Measurements from ENCODE around the gene DTD2. TPM values are rescaled to one million over a fixed set of nuclear protein-coding genes. Genes with fewer than 3 reads are reported as not detected.

DTD2 gene
- total RNA-seq, 2 donors from 2014 or later, result 28.9 to 56.5 TPM

DNA sequence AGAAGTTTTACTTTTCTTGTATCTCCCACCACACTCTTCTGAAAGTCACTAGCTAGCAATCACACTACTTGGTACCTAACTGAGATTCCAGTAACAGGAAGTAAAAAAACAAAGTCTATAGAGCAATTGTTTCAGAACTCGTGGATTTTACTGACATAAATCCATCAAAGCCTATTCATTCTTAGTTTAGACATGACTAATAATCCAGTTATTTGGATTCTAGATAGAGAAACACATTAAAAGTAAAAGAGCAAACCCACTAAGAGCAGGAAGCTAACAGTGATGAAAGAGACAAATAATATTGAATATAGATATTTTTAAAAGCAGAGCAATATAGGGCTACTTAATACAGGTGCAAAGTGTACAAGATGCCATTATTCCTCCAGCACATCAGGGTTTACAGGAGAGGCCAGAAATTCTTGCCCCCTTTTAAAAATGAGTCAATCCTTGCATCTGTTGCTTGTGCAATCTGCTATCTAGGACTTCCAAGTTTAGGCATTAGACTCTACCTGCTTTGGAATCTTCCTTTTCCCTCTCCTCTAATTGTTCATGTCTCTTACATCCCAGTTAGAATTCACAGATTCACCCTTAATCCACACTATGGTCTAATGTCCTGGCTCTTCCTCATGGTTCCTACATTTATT lies 43.0 kb downstream of the DTD2 start:
- Histone ChIP-seq H3K4me1 (ENCODE audit: control insufficient read depth in 1 of 2, low read depth in 2 of 2) (peaks cover 37 to 58% of the 10 kb centered on the region in 2 donors), H3K27me3 (replicated peaks; ENCODE audit: insufficient read depth) (no peaks in the 10 kb centered on the region), H3K36me3 (no peaks in the 10 kb centered on the region), H3K4me3 (no peak overlapping the region), H3K27ac (no peak overlapping the region), H3K9me3 (no peaks in the 10 kb centered on the region)
- TF ChIP-seq CTCF (IDR thresholded peaks at IDR 0.05), result no peak
- ATAC-seq (ENCODE audit: insufficient number of reproducible peaks, low FRiP score, low read depth), result no peak
- no peak for DNase-seq (ENCODE audit: low spot score)

DNA sequence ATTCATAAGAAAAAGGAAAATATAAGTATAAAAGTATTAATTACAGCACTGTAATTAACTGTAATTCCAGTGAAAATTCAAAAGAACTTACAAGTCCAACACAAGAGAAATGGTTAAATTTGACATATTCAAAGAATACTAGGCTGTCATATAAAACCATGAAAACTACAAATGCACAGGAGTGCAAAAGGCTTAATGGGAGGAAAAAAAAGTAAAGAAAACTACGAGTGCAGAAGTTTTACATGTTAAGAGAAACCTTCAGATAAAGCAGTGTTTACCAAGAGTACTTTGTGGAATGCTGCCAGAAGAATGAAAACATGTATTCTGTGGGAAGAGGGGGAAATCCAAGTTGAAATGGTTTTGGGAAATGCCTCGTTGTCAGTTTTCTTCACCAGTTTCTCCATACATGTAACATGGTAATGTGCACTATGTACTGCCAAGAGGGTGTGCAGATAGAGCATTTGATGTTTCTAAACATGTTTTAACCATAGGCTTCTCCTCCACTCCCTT lies 46.0 kb downstream of the DTD2 start:
- Histone ChIP-seq H3K9me3 (no peaks in the 10 kb centered on the region), H3K4me1 (ENCODE audit: control insufficient read depth in 1 of 2, low read depth in 2 of 2) (peaks cover 28 to 43% of the 10 kb centered on the region in 2 donors), H3K4me3 (no peak overlapping the region), H3K27me3 (replicated peaks; ENCODE audit: insufficient read depth) (no peaks in the 10 kb centered on the region), H3K36me3 (no peaks in the 10 kb centered on the region), H3K27ac (no peak overlapping the region)
- no peak for ATAC-seq (ENCODE audit: insufficient number of reproducible peaks, low FRiP score, low read depth)
- TF ChIP-seq CTCF (IDR thresholded peaks at IDR 0.05), result no peak
- DNase-seq (ENCODE audit: low spot score), result no peak

DNA sequence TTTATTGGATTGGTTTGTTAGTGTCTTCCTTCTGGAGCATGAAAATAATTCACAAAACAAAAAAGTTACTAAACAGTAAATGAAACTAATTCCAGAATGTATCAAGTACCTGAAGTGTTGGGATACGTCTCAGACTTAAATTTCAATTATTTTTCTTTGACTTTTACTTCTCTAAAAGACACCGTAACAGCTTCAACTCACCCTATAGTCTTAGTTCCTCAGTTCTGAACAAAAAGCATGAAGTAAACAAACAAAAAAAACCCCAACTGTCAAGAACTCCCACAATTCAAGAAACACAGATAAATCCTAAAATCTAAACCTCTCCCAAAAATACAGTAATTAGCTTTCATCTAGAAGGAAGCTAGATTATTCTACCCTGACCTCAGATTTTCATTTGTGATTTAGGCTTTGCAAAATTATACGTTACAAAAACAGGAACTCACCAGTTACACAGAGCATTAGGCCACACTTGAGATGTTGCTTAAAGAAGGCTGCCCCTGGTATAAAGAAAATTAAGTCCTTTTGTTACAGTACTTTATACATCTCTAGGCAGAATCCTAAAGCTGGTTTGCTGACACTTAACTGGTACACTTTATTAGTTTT lies 47.2 kb downstream of the DTD2 start:
- Histone ChIP-seq H3K36me3 (no peaks in the 10 kb centered on the region), H3K27me3 (replicated peaks; ENCODE audit: insufficient read depth) (no peaks in the 10 kb centered on the region), H3K9me3 (no peaks in the 10 kb centered on the region), H3K27ac (no peak overlapping the region), H3K4me3 (no peak overlapping the region), H3K4me1 (ENCODE audit: control insufficient read depth in 1 of 2, low read depth in 2 of 2) (peaks cover 24 to 32% of the 10 kb centered on the region in 2 donors)
- DNase-seq (ENCODE audit: low spot score) (no peak), ATAC-seq (ENCODE audit: insufficient number of reproducible peaks, low FRiP score, low read depth) (no peak)
- no peak for TF ChIP-seq CTCF (IDR thresholded peaks at IDR 0.05)

- ATAC-seq (ENCODE audit: insufficient number of reproducible peaks, low FRiP score, low read depth), result no peak
- no peak overlapping the region for H3K27ac ChIP-seq
- no peak for DNase-seq (ENCODE audit: low spot score)
- no peaks in the 10 kb centered on the region for H3K9me3 ChIP-seq
- H3K36me3 ChIP-seq, result no peaks in the 10 kb centered on the region
- H3K4me3 ChIP-seq, result no peak overlapping the region
- H3K27me3 ChIP-seq (replicated peaks; ENCODE audit: insufficient read depth), result no peaks in the 10 kb centered on the region
- TF ChIP-seq CTCF (IDR thresholded peaks at IDR 0.05), result no peak
- peaks cover 12 to 18% of the 10 kb centered on the region in 2 donors for H3K4me1 ChIP-seq (ENCODE audit: control insufficient read depth in 1 of 2, low read depth in 2 of 2)
Observed at GRCh38 chr14:31408421-31408820, 48.9 kb downstream of the DTD2 start.

- TF ChIP-seq CTCF (IDR thresholded peaks at IDR 0.05), result no peak
- Histone ChIP-seq H3K4me1 (ENCODE audit: control insufficient read depth in 1 of 2, low read depth in 2 of 2) (peaks cover under 1 to 8% of the 10 kb centered on the region in 2 donors), H3K36me3 (no peaks in the 10 kb centered on the region), H3K9me3 (no peaks in the 10 kb centered on the region), H3K4me3 (no peak overlapping the region), H3K27me3 (replicated peaks; ENCODE audit: insufficient read depth) (no peaks in the 10 kb centered on the region), H3K27ac (no peak overlapping the region)
- DNase-seq (ENCODE audit: low spot score) (no peak), ATAC-seq (ENCODE audit: insufficient number of reproducible peaks, low FRiP score, low read depth) (no peak)
Observed at GRCh38 chr14:31405599-31406232, 51.6 kb downstream of the DTD2 start.
